ENCODE measurements around the gene PRH2.

The PRH2 gene

DNA sequence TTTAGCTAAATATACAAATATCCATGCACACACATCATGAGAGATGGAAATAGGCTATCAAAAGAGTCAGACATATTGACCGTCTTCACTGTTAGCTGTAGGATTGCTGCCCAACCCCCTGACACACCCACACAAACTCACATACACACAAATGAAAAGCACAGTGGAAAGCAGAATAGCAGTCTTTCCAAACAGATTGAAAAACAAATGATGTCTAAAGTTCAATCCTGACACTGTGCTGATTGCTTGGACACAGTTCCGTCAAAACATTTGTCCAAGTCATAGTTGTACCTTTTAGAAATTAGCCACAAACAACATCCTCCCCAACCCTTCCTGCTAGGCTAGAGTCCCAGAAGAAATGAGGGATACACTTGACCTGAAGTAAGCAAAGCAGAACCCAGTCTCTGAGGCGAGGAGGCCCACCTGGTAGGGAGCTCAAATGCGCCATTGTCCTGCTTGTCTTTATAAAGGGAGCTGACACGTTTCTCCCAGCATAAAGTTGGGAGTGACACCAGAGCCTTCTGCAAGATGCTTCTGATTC lies at the start of gene PRH2:
TSS of gene PRH2 (plus strand) at position 491 of the 541 bp plus-strand sequence. CDS start at position 529, 38 bp downstream.
- DNase-seq = no peak

DNA sequence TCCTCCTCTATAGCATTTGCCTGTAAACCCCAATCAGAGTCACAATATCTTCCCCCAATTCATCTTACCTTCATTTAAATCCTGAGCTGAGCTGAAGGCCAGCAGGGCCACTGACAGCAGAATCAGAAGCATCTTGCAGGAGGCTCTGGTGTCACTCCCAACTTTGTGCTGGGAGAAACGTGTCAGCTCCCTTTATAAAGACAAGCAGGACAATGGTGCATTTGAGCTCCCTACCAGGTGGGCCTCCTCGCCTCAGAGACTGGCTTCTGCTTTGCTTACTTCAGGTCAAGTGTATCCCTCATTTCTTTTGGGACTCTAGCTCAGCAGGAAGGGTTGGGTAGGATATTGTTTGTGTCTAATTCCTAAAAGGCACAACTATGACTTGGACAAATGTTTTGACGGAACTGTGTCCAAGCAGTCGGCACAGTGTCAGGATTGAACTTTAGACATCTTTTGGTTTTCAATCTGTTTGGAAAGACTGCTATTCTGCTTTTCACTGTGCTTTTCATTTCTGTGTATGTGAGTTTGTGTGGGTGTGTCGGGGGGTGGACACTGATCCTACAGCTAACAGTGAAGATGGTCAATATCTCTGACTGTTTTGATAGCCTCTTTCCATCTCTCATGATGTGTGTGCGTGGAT lies 44.8 kb upstream of the PRH2 start, which contains the start of gene PRH1:
TSS of gene PRH1 (minus strand) at position 170 of the 640 bp plus-strand sequence. CDS start at position 132, 38 bp downstream.
- no peak for DNase-seq

DNA sequence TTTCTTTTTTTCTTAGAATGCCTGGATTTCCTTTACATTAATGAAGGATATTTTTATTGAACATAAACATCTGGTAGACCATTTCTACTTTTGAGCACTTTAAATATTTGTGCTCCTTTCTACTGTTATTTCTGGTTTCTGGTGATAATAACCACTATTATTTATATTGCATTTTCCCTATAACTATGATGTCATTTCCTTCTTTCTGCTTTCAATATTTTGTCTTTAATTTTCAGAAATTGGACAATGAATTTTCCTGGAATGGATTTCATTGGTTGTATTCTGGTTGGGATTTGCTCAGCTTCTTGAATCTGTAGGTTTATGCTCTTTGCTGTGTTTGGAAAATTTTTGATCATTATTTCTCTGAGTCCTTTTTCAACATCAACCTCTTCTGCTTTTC lies 39.8 kb upstream of the PRH2 start:
- DNase-seq = no peak

DNA sequence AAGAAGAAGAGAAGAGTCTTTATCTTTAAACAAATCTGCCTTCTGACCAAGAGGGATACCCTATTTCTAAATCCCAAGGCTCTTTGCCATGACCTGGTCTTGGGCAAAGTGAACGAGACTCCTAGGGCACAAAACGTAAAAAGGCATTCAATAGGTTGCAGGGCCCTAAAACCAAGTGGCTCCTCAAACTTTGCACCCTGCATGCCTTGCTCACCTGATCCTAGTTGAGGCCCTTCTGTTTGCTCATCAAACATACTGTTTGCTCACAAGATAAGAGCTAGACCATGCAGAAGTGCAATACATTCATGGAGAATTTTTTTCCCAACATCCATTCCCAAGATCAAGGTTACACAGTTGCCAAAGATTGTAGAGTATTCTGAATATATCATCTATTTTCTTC lies 37.1 kb upstream of the PRH2 start:
- no peak for DNase-seq

DNA sequence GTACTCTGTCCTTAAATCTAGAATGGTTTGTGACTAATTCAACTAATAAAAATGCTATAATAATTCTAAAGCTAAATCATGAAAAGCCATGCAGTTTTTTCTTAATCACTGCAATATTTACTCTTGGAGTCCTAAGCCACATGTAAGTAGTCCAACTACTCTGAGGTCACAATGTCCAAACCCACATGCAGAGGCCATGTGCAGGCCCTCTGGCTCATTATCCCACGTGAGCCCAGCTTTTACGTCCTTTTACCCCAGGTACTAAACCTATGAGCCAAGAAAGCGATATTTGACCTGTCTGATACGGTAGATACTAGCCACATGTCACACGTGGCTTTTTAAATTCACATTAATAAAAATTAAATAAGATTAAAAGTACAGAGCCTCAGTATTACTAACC lies 32.2 kb upstream of the PRH2 start:
- no peak for DNase-seq

DNA sequence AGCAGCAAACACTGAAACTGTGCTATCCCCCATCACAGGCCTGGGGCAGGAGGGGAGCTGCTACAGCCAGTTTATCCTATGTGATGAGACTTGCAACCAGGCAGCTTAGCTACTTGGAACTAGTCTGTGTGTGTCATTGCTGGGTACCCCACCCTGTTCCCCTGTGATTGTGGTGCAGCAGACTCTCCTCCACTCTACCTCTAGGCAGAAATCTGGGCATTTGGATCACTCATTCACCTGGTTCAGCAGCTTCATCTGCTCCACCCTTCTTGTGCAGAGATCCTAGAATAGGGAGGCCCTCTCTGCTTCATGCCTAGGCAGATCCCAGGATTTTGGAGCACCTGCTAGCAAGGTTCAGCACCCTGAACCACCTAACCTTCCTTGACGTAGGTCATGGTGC lies 28.5 kb upstream of the PRH2 start:
- no peak for DNase-seq

DNA sequence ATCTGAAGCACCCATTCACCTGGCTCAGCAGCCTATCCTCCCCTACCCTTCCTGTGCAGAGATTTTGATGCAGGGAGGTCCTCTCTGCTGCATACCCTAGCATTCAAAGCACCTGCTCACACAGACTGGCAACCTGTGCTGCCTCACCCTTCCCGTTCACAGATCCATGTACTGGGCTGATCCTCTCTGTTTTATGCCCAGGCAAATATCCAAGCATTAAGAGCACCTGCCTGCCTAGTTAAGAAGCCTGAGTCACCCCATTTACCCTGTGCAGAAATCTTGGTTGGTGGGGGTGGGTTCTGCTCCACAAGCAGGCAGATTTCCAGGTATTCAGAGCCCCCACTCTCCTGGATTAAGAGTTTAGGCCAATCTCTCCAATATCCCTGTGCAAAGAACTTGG lies 28.1 kb upstream of the PRH2 start:
- DNase-seq = no peak

DNA sequence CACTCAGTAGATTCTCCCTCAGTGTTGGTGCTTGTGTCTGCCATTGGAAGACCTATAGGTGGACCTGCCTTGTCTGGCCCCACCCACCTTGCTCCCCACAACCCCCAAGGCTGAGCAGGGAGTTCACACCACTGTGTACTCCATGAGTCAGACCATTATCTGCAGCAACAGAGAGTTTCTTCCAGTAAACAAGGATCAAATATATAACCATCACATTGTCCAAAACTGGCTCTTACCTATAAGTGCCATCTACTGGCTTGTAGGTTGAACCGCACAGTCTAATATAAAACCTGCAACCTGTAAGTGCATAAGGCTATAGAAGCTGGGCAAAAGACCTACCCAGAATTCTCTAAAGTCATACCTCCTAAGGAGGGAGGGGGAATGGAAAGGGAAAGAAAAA lies 27.6 kb upstream of the PRH2 start:
- DNase-seq = no peak

DNA sequence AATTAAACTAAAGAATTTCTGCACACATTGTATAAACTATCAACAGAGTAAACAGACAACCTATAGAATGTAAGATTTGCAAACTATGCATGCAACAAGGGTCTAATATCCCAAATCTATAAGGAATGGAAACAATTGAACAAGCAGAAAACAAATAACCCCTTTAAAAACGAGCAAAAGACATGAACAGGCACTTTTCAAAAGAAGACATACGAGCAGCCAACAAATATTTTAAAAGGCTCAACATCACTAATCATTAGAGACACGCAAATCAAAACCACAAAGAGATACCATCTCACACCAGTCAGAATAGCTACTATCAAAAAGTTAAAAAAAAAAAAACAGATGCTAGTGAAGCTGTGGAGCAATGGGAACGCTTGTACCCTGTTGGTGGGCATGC lies 24.4 kb upstream of the PRH2 start:
- no peak for DNase-seq

DNA sequence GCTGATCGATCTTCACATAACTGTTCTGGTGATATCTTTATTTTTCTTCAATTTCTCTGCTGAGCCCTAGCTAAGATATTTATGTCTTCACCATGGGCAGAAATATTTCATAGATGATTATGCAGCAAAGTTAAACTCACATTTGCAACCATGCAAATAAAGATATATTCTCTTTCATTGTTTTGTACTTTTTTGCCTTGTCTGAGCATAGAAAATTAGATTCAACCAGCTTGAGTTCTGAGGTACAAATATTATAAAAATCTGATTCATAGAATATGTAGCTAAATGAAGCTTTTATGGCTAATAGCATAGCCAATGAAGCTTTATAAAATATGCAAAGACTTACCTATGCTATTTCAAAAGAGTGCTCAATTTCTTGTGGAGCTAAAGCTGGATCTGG lies 19.6 kb upstream of the PRH2 start, which contains the start of gene TAS2R13:
TSS of gene TAS2R13 (minus strand) at position 101 of the 400 bp plus-strand sequence. CDS start 264 bp downstream, outside the sequence.
- no peak for DNase-seq

DNA sequence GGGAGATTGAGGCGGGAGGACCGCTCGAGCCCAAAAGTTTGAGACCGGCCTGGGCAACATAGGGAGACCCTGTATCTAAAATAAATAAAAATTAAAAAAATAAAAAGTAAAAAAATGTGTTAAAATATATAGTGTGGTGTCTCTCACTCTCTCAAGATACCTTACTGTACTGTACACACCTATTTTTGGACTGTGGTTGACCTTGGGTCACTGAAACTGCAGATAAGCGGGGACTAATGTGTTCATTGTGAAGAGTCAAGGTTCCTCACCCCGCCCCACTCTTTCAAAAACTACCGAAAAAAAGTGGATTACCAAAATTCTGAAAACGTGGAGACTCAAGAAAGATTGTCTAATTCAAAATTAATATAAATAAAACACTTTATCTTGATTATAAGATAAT lies 18.7 kb upstream of the PRH2 start:
- DNase-seq = no peak

DNA sequence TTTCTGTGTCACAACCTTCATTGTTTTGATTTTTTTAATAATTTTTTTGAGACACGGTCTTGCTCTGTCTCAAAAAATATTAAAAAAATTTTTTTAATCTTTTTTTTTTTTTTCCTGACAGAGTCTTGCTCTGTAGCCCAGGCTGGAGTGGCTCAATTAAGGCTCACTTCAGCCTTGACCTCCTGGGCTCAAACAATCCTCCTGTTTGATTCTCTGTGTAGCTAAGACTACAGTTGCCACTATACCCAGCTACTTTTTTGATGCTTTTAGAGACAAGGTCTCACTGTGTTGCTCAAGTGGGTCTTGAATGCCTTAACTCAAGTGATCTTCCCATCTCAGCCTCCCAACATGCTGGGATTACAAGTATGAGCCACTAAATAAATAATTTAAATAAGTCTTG lies 9.2 kb upstream of the PRH2 start:
- DNase-seq = no peak

DNA sequence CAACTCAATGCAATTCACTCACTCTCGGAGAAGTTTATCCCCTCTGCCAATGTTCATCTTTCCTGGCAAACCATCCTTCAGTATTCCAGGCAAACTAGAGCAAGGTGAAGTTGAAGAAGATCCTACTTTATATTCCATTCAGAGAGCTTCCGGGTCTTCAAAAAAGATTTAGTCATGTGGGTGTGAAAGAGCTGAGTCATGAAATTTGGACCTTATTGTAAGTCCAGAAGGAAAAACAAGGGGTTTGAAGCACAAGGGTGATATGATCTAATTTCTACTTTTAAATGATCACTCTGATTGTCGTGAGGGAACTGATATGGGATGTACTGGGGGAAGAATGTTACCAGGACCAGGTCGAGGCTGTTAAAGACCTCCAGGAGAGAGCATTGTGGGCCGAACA lies 2.8 kb upstream of the PRH2 start:
- no peak for DNase-seq

DNA sequence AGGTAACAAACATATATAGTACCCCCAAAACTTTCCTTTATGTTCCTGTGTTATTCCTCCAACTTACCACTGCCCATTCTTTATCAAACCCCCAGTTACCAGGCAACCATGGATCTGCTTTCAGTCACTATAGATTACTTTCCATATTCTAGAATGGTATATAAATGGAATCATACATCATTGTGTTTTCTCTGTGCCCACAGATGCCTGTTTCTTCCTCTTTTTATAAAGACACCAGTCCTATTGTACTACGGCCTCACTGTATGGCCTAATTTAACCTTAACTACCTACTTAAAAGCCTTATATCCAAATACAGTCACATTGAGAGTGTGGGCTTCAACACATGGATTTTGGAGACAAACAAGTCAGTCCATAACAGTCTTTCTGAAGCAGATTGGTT lies 7.5 kb downstream of the PRH2 start:
- no peak for DNase-seq

DNA sequence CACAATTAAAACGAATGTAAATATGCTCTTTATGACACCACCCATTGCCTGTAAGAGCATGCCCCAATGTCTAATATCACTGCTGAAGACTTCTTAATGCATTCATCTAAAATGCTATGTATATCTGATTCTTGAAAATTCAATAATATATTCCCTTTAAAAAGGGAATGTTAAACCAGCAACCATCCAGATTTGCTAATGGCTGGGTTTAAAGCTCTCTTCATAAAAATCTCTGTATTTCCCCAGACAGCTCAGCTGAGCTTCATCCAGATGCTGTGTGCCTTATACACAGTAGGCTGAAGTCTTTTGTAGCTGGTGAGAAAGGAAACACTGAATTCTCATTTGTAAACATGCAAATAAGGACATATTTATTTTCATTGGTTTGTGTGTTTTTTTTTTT lies 10.1 kb downstream of the PRH2 start, which contains the start of gene TAS2R14:
TSS of gene TAS2R14 (minus strand) at position 101 of the 400 bp plus-strand sequence. CDS start at position 45, 56 bp downstream.
- no peak for DNase-seq

DNA sequence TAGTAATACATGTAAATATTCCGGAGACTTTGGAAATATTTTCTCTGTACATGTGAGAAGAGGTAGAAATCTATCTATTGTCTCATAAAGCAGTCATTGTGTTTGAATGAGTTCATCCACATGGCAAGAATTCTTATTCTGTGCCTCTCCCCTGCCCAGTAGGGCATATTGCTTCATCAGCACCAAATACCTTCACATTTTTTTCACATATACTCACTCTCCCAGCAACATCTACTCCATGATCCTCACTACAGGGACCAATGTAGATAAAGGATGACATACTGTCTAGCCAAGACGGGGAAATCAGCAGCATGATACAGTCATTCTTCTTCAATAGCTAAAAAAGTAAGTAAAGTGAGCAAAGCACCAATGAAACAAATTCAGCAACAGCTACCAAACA lies 11.4 kb downstream of the PRH2 start:
- DNase-seq = no peak

DNA sequence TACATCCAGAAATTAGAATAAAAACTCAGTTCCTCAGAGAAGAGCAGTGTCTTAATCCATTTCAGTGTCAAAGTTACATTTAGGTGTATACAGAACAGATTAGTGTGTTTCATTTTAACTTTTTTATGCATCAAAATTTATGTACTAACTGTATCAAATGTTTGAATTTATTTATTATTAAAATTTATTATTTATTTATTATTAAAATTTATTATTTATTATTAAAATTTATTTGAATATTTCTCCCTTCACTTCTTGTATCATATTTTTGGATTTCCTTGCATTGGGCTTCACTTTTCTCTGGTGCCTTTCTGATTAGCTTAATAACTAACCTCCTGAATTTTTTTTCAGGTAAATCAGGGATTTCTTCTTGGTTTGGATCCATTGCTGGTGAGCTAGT lies 12.3 kb downstream of the PRH2 start:
- no peak for DNase-seq

DNA sequence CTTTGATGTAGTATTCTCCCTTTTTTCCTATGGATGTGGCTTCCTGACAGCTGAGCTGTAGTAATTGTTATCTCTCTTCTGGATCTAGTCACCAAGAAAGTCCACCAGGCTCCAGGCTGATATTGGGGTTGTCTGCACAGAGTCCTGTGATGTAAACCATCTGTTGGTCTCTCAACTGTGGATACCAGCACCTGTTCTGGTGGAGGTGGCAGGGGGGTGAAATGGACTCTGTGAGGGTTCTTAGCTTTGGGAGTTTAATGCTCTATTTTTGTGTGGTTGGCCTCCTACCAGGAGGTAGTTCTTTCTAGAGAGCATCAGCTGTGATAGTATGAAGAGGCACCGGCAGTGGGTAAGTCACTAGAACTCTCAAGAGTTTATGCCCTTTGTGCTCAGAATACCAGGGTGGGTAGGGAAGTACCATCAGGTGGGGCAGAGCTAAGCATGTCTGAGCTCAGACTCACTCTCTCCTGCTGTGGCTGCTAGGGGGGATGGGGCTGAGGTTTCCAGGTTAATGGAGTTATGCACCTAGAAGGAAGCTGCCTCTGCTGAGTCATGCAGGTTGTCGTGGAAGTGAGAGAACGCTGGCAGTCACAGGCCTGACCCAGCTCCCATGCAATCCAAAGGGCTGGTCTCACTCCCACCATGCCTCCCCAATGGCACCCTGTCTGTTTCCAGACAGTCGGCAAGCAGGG lies 13.0 kb downstream of the PRH2 start:
- DNase-seq = no peak

DNA sequence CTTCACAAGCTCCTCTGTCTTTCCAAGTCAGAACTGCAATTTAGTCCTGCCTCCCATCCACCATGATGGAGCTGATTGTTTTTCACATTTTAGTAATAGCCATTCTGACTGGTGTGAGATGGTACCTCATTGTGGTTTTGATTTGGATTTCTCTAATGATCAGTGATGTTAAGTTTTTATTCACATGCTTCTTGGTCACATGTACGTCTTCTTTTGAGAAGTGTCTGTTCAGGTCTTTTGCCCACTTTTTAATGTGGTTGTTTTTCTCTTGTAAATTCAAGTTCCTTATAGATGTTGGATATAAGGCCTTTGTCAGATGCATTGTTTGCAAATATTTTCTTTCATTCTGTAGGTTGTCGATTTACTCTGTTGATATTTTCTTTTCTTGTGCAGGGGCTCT lies 14.1 kb downstream of the PRH2 start:
- DNase-seq = no peak

DNA sequence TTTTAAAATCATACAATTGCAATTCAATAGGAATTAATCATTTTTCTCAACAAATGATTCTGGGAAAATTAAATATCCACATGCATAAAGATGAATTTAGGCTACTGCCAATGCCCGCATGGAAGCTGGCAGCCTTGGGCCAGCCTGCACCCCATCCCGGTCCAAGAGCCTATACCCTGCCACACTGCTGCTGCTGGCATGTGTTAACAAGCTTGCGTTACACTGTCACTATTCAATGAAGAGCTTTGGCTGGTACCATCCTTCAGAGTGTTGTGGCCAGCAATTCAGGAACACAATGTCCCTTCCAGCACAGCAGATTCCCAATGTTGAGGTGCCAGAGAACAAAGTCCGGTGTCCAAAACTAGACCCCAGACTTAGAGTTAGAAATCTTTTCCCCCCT lies 23.6 kb downstream of the PRH2 start:
- DNase-seq = no peak

DNA sequence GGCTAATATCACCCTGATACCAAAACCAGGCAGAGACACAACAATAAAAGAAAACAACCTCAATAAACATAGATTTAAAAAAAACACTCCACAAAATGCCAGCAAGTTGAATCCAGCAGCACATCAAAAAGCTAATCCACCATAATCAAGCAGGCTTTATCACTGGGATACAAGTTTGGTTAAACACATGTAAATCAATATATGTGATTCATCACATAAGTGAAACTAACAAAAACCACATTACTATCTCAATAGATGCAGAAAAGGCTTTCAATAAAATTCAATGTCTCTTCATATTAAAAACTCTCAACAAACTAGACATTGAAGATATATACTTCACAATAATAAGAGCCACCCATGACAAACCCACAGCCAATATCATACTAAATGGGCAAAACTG lies 27.0 kb downstream of the PRH2 start:
- no peak for DNase-seq

DNA sequence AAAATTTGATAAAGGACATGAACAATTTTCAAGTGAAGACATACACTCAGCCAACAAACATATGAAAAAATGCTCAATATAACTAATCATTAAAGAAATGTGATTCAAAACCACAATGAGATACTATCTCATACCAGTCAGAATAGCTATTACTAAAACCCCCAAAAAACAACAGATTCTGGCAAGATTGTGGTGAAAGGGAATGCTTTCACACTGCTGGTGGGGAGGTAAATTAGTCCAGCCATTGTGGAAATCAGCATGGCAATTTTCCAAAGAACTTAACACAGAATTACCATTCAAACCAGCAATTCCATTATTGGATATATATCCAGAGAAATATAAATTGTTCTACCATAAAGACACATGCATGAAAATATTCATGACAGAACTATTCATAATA lies 28.7 kb downstream of the PRH2 start:
- no peak for DNase-seq

DNA sequence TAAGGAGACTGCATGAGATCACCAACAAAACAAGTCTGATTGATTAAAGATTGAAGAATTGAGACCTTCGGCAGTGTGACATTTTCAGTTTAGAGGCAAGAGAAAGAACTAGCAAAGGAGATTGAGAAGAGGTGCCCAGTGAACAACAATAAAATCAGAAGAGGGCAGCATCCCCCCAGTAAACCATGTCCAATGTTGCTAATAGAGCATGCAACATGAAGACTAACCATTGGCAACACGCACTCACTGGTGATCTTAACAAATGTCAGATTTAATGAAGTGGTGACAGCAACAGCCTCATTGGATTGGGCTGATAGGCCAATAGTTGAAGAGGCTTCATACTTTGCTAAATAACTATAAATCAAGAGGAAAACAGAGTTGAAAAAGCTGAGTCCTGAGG lies 30.8 kb downstream of the PRH2 start:
- no peak for DNase-seq

DNA sequence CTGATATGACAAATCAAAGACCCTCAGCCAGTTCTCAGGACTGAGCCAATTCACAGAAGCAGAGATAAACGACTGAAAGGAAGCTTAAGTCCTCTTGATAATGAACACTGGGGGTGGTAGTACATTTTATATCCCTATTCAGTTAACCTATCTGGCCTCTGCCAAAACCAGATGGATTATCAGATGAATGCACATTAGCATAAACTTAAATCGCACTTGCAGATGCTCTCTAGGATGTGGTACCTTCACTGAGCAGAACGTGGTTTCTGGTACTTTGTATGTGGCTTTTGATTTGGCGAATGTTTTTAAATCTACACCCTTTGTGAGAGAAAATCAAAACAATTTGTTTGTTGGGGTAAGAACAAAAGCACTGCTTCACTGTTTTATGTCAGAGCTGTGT lies 31.2 kb downstream of the PRH2 start:
- DNase-seq = no peak

Measured in KG1 (cell line).